Aorta (tissue), 5 donors: Measurements from ENCODE around the gene ZCCHC4. TPM values are rescaled to one million over a fixed set of nuclear protein-coding genes. Genes with fewer than 3 reads are reported as not detected.
A peak's percentile ranks its signal among the peaks of the same experiment; 100 is the strongest.

Experiments
- ATAC-seq: fragments of 200-7000 bp; cut with Tn5 transposase; one replicate; pipeline ENCODE4 v1.9.1; 2022; ENCODE audit warnings: moderate library complexity; ENCODE audit not compliant: low FRiP score
- DNase-seq, 2 donors: peaks; one replicate each; pipeline ENCODE4 v3.0.0-alpha.2; 2020
- H3K27ac ChIP-seq, 2 donors: one replicate each; pipeline ENCODE4 v1.5.1; 2013; ENCODE audit warnings: low read length in 2 of 2, mild to moderate bottlenecking in 2 of 2, moderate library complexity in 2 of 2, control low read depth in 1 of 2, inconsistent platforms in 1 of 2, low read depth in 1 of 2
- H3K27me3 ChIP-seq, 2 donors: one replicate each; pipeline ENCODE4 v1.6.1; 2013; ENCODE audit warnings: control low read depth in 1 of 2, low read length in 1 of 2, mild to moderate bottlenecking in 1 of 2, moderate library complexity in 1 of 2; ENCODE audit not compliant: insufficient read depth in 2 of 2, control insufficient read depth in 1 of 2
- H3K36me3 ChIP-seq, 2 donors: one replicate each; pipeline ENCODE4 v1.6.1; 2013; ENCODE audit warnings: control low read depth in 1 of 2, low read length in 1 of 2, mild to moderate bottlenecking in 1 of 2; ENCODE audit not compliant: insufficient read depth in 2 of 2, control insufficient read depth in 1 of 2
- H3K4me1 ChIP-seq, 2 donors: one replicate each; pipeline ENCODE4 v1.6.1; 2013; ENCODE audit warnings: low read length in 2 of 2, control low read depth in 1 of 2, mild to moderate bottlenecking in 1 of 2, moderate library complexity in 1 of 2; ENCODE audit not compliant: insufficient read depth in 2 of 2, control insufficient read depth in 1 of 2
- H3K4me3 ChIP-seq, 2 donors: one replicate each; pipeline ENCODE4 v1.5.1; 2013; ENCODE audit warnings: low read length in 2 of 2, control low read depth in 1 of 2, mild to moderate bottlenecking in 1 of 2
- H3K9me3 ChIP-seq: one replicate; pipeline ENCODE4 v1.6.1; 2013; ENCODE audit warnings: mild to moderate bottlenecking, low read length; ENCODE audit not compliant: control insufficient read depth
- WGBS, 2 donors: extraction: QIAGEN DNeasy Blood & Tissue Kit; methylation state at CpG; one replicate each; pipeline ENCODE4 v1.1.7; 2013; 5-methylcytosine and 5-hydroxymethylcytosine counted together
- intact Hi-C, 2 donors: fragments of 100-400 bp; cut with DNase I; formaldehyde crosslinking; loops; one replicate each; pipeline versions ENCODE4 v1.14.2 to v1.15.0; 2022
- polyA plus RNA-seq, 2 donors: library from polyadenylated mRNA; stranded (reverse); fragments of 200-250 nt; gene quantifications; one replicate each; pipeline ENCODE4 v1.2.3, GENCODE V29; 2013
- total RNA-seq, 2 donors: library from RNA; stranded (reverse); fragmentation: NEBNext Ultra II Directional; extraction: Animal tissue kit (Norgen Biotek cat#: 25700); gene quantifications; one replicate each; pipeline ENCODE4 v1.2.1, GENCODE V29; 2021
- donor health status: healthy with polysubstance abuse.
- donor health status: Bipolar disorder and iron deficiency.
- donor health status: DM: no; HTN: no; CAD: no.
- donor health status: DM: no; HTN: no; CAD: no.
- donor health status: DM: yes; HTN: yes; CAD: no.

Gene ZCCHC4
- total and polyA plus RNA-seq, 4 donors: 2.4 to 13.5 (median 6.8) TPM

- H3K9me3 ChIP-seq: no peaks in the 10 kb centered on the region
- DNase-seq (no peak), ATAC-seq (no peak)
- no peaks in the 10 kb centered on the region for H3K36me3 ChIP-seq
- peak overlapping the region in 1 of 2 donors; percentile 25 for H3K27ac ChIP-seq
- intact Hi-C loops: loop anchor here (5.0 to 10.0 kb wide), 2 partner anchors 63 to 66 kb away; partner anchors contain the start of gene ZCCHC4 (in 2 of the 2)
- peak overlapping the region; percentile 88 to 95 for H3K4me3 ChIP-seq
- peaks cover 0 to 3% of the 10 kb centered on the region in 2 donors for H3K4me1 ChIP-seq
- WGBS, 2 donors: 11 to 15% methylated on average over 18 of the region's 18 CpGs
- H3K27me3 ChIP-seq: no peaks in the 10 kb centered on the region
Observed at GRCh38 chr4:25377572-25378436, 65.2 kb downstream of the ZCCHC4 start.

GRCh38 chr4:25378437-25378743, 65.8 kb downstream of the ZCCHC4 start:
- Histone ChIP-seq H3K9me3 (no peaks in the 10 kb centered on the region), H3K36me3 (no peaks in the 10 kb centered on the region), H3K27me3 (no peaks in the 10 kb centered on the region), H3K4me1 (peaks cover 0 to 3% of the 10 kb centered on the region in 2 donors), H3K4me3 (peak overlapping the region; percentile 88 to 95), H3K27ac (no peak overlapping the region)
- no peak for DNase-seq
- intact Hi-C loops: loop anchor here (5.0 to 10.0 kb wide), 2 partner anchors 64 to 66 kb away; partner anchors contain the start of gene ZCCHC4 (in 2 of the 2)
- no peak for ATAC-seq
- 86 to 88% methylated on average over 6 of the region's 6 CpGs for WGBS, 2 donors

GRCh38 chr4:25379591-25379990, 67.0 kb downstream of the ZCCHC4 start:
- DNase-seq (no peak), ATAC-seq (no peak)
- H3K36me3 ChIP-seq: no peaks in the 10 kb centered on the region
- WGBS, 2 donors: 87 to 90% methylated on average over 2 of the region's 2 CpGs
- no peaks in the 10 kb centered on the region for H3K27me3 ChIP-seq
- H3K4me1 ChIP-seq: peaks cover 0 to 3% of the 10 kb centered on the region in 2 donors
- no peaks in the 10 kb centered on the region for H3K9me3 ChIP-seq
- peak overlapping the region in 1 of 2 donors; percentile 18 for H3K27ac ChIP-seq
- intact Hi-C loops: loop anchor here (5.0 to 10.0 kb wide), 2 partner anchors 65 to 67 kb away; partner anchors contain the start of gene ZCCHC4 (in 2 of the 2)
- no peak overlapping the region for H3K4me3 ChIP-seq

- DNase-seq: no peak
- ATAC-seq: no peak
- H3K27me3 ChIP-seq: no peaks in the 10 kb centered on the region
- peaks cover 0 to 2% of the 10 kb centered on the region in 2 donors for H3K36me3 ChIP-seq
- H3K4me1 ChIP-seq: no peaks in the 10 kb centered on the region
- 69 to 81% methylated on average over 2 of the region's 2 CpGs for WGBS, 2 donors
- H3K27ac ChIP-seq: no peak overlapping the region
- intact Hi-C loops: no loop called here
- no peak overlapping the region for H3K4me3 ChIP-seq
- no peaks in the 10 kb centered on the region for H3K9me3 ChIP-seq
Observed at GRCh38 chr4:25383647-25384046, 71.1 kb downstream of the ZCCHC4 start.

- intact Hi-C loops: no loop called here
- no peak for ATAC-seq
- WGBS, 2 donors: 81 to 84% methylated on average over 2 of the region's 2 CpGs
- Histone ChIP-seq H3K9me3 (no peaks in the 10 kb centered on the region), H3K27ac (no peak overlapping the region), H3K27me3 (no peaks in the 10 kb centered on the region), H3K4me1 (no peaks in the 10 kb centered on the region), H3K4me3 (no peak overlapping the region), H3K36me3 (peaks cover 5% of the 10 kb centered on the region in 2 donors)
- no peak for DNase-seq
Observed at GRCh38 chr4:25386926-25387325, 74.4 kb downstream of the ZCCHC4 start.

GRCh38 chr4:25397305-25397704, 84.7 kb downstream of the ZCCHC4 start:
- H3K27me3 ChIP-seq: no peaks in the 10 kb centered on the region
- WGBS, 2 donors: 98% methylated on average over 3 of the region's 3 CpGs
- no peak overlapping the region for H3K27ac ChIP-seq
- ATAC-seq: no peak
- intact Hi-C loops: no loop called here
- no peak overlapping the region for H3K4me3 ChIP-seq
- no peak for DNase-seq
- peaks cover 8 to 10% of the 10 kb centered on the region in 2 donors for H3K36me3 ChIP-seq
- H3K4me1 ChIP-seq: no peaks in the 10 kb centered on the region
- H3K9me3 ChIP-seq: no peaks in the 10 kb centered on the region

- 74 to 75% methylated on average over 4 of the region's 4 CpGs for WGBS, 2 donors
- no peaks in the 10 kb centered on the region for H3K27me3 ChIP-seq
- intact Hi-C loops: no loop called here
- no peak overlapping the region for H3K4me3 ChIP-seq
- H3K9me3 ChIP-seq: no peaks in the 10 kb centered on the region
- ATAC-seq: no peak
- peaks cover 5 to 6% of the 10 kb centered on the region in 2 donors for H3K36me3 ChIP-seq
- H3K27ac ChIP-seq: no peak overlapping the region
- no peak for DNase-seq
- H3K4me1 ChIP-seq: no peaks in the 10 kb centered on the region
Observed at GRCh38 chr4:25399510-25399909, 86.9 kb downstream of the ZCCHC4 start.

GRCh38 chr4:25401066-25401465, 88.5 kb downstream of the ZCCHC4 start:
- Histone ChIP-seq H3K27me3 (no peaks in the 10 kb centered on the region), H3K9me3 (no peaks in the 10 kb centered on the region), H3K4me3 (no peak overlapping the region), H3K27ac (no peak overlapping the region), H3K36me3 (peaks cover 3 to 11% of the 10 kb centered on the region in 2 donors), H3K4me1 (peaks cover 0 to 2% of the 10 kb centered on the region in 2 donors)
- ATAC-seq: no peak
- DNase-seq: no peak
- intact Hi-C loops: no loop called here
- 61 to 68% methylated on average over 3 of the region's 3 CpGs for WGBS, 2 donors

GRCh38 chr4:25402521-25402920, 89.9 kb downstream of the ZCCHC4 start:
- Histone ChIP-seq H3K4me3 (no peak overlapping the region), H3K36me3 (peaks cover 0 to 11% of the 10 kb centered on the region in 2 donors), H3K9me3 (no peaks in the 10 kb centered on the region), H3K27ac (no peak overlapping the region), H3K4me1 (peaks cover 0 to 2% of the 10 kb centered on the region in 2 donors), H3K27me3 (no peaks in the 10 kb centered on the region)
- 29 to 39% methylated on average over 1 of the region's 1 CpG for WGBS, 2 donors
- intact Hi-C loops: no loop called here
- ATAC-seq (no peak), DNase-seq (no peak)
